B cell (primary cell): ENCODE results near the gene ISG20L2. TPM values are rescaled to one million over a fixed set of nuclear protein-coding genes. Genes with fewer than 3 reads are reported as not detected.
A peak's percentile ranks its signal among the peaks of the same experiment; 100 is the strongest.

ENCODE experiments used
- ATAC-seq: fragments of 200-7000 bp; cut with Tn5 transposase; one replicate; pipeline ENCODE4 v1.10.0; 2021; ENCODE audit warnings: low read depth, mild to moderate bottlenecking, moderate number of reproducible peaks, moderate library complexity
- CTCF ChIA-PET: fragments of 350-600 bp; sonication (Branson Sonifier 250); formaldehyde crosslinking; loops from one replicate; lab custom pipeline; 2021; ENCODE audit warnings: antibody characterized with exemption, inconsistent platforms; lab: Charles Lee
- POLR2A ChIA-PET: fragments of 350-600 bp; sonication (Branson Sonifier 250); formaldehyde crosslinking; loops from one replicate; lab custom pipeline; 2021; ENCODE audit warnings: antibody characterized with exemption; lab: Charles Lee
- DNase-seq: peaks from one replicate; pipeline ENCODE4 v3.0.0; 2013
- H2AFZ ChIP-seq: 2 replicates; pipeline ENCODE4 v1.6.1; 2012; ENCODE audit warnings: mild to moderate bottlenecking, low read depth, low read length; ENCODE audit not compliant: insufficient read depth, poor library complexity, severe bottlenecking
- H3K27ac ChIP-seq, 2 donors: 1 replicate in 1 of 2; 2 replicates in 1 of 2; pipeline ENCODE4 v1.5.1; 2012 to 2013; ENCODE audit warnings: low read length in 2 of 2, mild to moderate bottlenecking in 2 of 2, moderate library complexity in 1 of 2
- H3K27me3 ChIP-seq, 4 experiments: fragments of 200-600 bp in 1 of 4; sonication (generic) in 1 of 4; replicated peaks in 1 of 4; 1 replicate in 2 of 4; 2 replicates in 2 of 4; pipeline versions ENCODE4 v1.6.1 to v1.7.0; 2013 to 2016; ENCODE audit warnings: low read length in 3 of 4, mild to moderate bottlenecking in 2 of 4, mixed read lengths in 1 of 4, moderate library complexity in 1 of 4; ENCODE audit not compliant: insufficient read depth in 4 of 4, control insufficient read depth in 3 of 4; ENCODE audit errors: control extremely low read depth in 1 of 4
- H3K36me3 ChIP-seq, 2 experiments: replicated peaks in 1 of 2; 1 replicate in 1 of 2; 2 replicates in 1 of 2; pipeline versions ENCODE4 v1.6.1 to v1.7.1; 2013; ENCODE audit warnings: low read length in 1 of 2; ENCODE audit not compliant: insufficient read depth in 2 of 2, control insufficient read depth in 1 of 2; ENCODE audit errors: control extremely low read depth in 1 of 2, extremely low read depth in 1 of 2
- H3K4me1 ChIP-seq, 2 donors: fragments of 200-600 bp in 1 of 2; sonication (generic) in 1 of 2; 1 replicate in 1 of 2; 2 replicates in 1 of 2; pipeline versions ENCODE4 v1.5.1 to v1.6.1; 2013 to 2017; ENCODE audit warnings: low read length in 2 of 2; ENCODE audit not compliant: control insufficient read depth in 2 of 2, insufficient read depth in 2 of 2
- H3K4me2 ChIP-seq: replicated peaks from 2 replicates; pipeline ENCODE3; 2012; ENCODE audit warnings: mild to moderate bottlenecking, low read depth, low read length; ENCODE audit not compliant: poor library complexity, severe bottlenecking
- H3K4me3 ChIP-seq, 5 experiments: fragments of 200-600 bp in 1 of 5; sonication (generic) in 1 of 5; 1 replicate in 3 of 5; 2 replicates in 2 of 5; pipeline versions ENCODE4 v1.5.1 to v1.7.0; 2011 to 2016; ENCODE audit warnings: low read length in 4 of 5, mild to moderate bottlenecking in 4 of 5, low read depth in 2 of 5, control low read depth in 1 of 5, moderate library complexity in 1 of 5; ENCODE audit not compliant: insufficient read depth in 1 of 5; ENCODE audit errors: control extremely low read depth in 1 of 5, extremely low read depth in 1 of 5
- H3K79me2 ChIP-seq: fragments of 200-600 bp; sonication (generic); one replicate; pipeline ENCODE4 v1.6.0; 2016; ENCODE audit warnings: low read length; ENCODE audit not compliant: control insufficient read depth, insufficient read depth
- H3K9ac ChIP-seq: fragments of 200-600 bp; sonication (generic); 2 replicates; pipeline ENCODE4 v1.6.1; 2017; ENCODE audit warnings: mild to moderate bottlenecking, low read length, moderate library complexity
- H3K9me3 ChIP-seq, 3 donors: one replicate each; pipeline versions ENCODE4 v1.6.1 to v1.7.1; 2013; ENCODE audit warnings: low read length in 2 of 3; ENCODE audit not compliant: control insufficient read depth in 2 of 3, insufficient read depth in 1 of 3; ENCODE audit errors: control extremely low read depth in 1 of 3
- H4K20me1 ChIP-seq: 2 replicates; pipeline ENCODE4 v1.6.0; 2012; ENCODE audit warnings: mild to moderate bottlenecking, low read length; ENCODE audit not compliant: insufficient read depth, control insufficient read depth, poor library complexity, severe bottlenecking
- H3K27ac Mint-ChIP-seq: one replicate; pipeline ENCODE4 v1.8.0; 2021; ENCODE audit warnings: mixed read lengths
- H3K27me3 Mint-ChIP-seq: one replicate; pipeline ENCODE4 v1.8.0; 2021; ENCODE audit warnings: mixed read lengths
- H3K4me1 Mint-ChIP-seq: one replicate; pipeline ENCODE4 v1.8.0; 2021; ENCODE audit warnings: mixed read lengths
- H3K4me3 Mint-ChIP-seq: one replicate; pipeline ENCODE4 v1.8.0; 2021; ENCODE audit warnings: mixed read lengths
- H3K9me3 Mint-ChIP-seq: one replicate; pipeline ENCODE4 v1.8.0; 2022; ENCODE audit warnings: mixed read lengths; ENCODE audit not compliant: insufficient read depth
- EZH2 ChIP-seq: IDR thresholded peaks from 2 replicates; pipeline ENCODE4 v1.6.1; 2012; ENCODE audit warnings: borderline replicate concordance, low read depth, mild to moderate bottlenecking, moderate library complexity, low read length; ENCODE audit not compliant: insufficient read depth, poor library complexity, severe bottlenecking
- WGBS: methylation state at CpG from one replicate; pipeline ENCODE4 v1.1.5; 2013; ENCODE audit warnings: missing lambda C conversion rate; ENCODE audit not compliant: insufficient coverage; 5-methylcytosine and 5-hydroxymethylcytosine counted together
- intact Hi-C: fragments of 100-400 bp; cut with micrococcal nuclease; formaldehyde crosslinking; loops from one replicate; pipeline ENCODE4 v1.10.0; 2022
- polyA plus RNA-seq: library from polyadenylated mRNA; depleted of rRNA; stranded (reverse); fragments of >200 nt; gene quantifications from 2 replicates; pipeline ENCODE4 v1.2.3, GENCODE V29; 2012
- total RNA-seq, 2 donors: library from RNA; stranded (reverse); fragments of 120-200 nt in 1 of 2; gene quantifications; 1 replicate in 1 of 2; 2 replicates in 1 of 2; pipeline versions ENCODE4 v1.2.3 to v1.2.4, GENCODE V29; 2013 to 2022
- TF ChIP-seq, protein P1 (sequence below): fragments of 200-600 bp; IDR thresholded peaks from one replicate; pipeline ENCODE4 v1.8.0; 2022; ENCODE audit warnings: antibody characterized with exemption, mild to moderate bottlenecking

The ISG20L2 gene
- total and polyA plus RNA-seq, 2 donors (not counting 1 experiment from before 2014, with no cell fraction given): 30.1 to 51.7 TPM

- 87% methylated on average over 9 of the region's 14 CpGs for WGBS
- Histone ChIP-seq H3K79me2 (peaks cover 41% of the 10 kb centered on the region), H2AFZ (no peak overlapping the region), H3K36me3 (peaks cover 0 to 24% of the 10 kb centered on the region in 2 experiments), H3K27me3 (no peaks in the 10 kb centered on the region), H3K4me3 (no peak overlapping the region), H3K4me2 (no peak overlapping the region), H3K27ac (no peak overlapping the region), H4K20me1 (peaks cover 12% of the 10 kb centered on the region), H3K4me1 (peaks cover 48 to 57% of the 10 kb centered on the region in 2 donors), H3K9me3 (no peaks in the 10 kb centered on the region), H3K9ac (no peak overlapping the region)
- TF ChIP-seq EZH2: no peak
- H3K4me3 Mint-ChIP-seq: no peak overlapping the region
- CTCF ChIA-PET: interaction anchor here (0.7 to 5.1 kb wide), 2 partner anchors 14 to 19 kb away, joined by 3 to 43 read pairs; no protein-coding TSS in a partner anchor
- intact Hi-C loops: no loop called here
- POLR2A ChIA-PET: no interaction called here
- H3K27ac Mint-ChIP-seq: peak overlapping the region; percentile 46
- peaks cover 64% of the 10 kb centered on the region for H3K4me1 Mint-ChIP-seq
- DNase-seq (no peak), ATAC-seq (no peak)
- H3K9me3 Mint-ChIP-seq: peaks cover 2% of the 10 kb centered on the region
- H3K27me3 Mint-ChIP-seq: no peaks in the 10 kb centered on the region
Observed at GRCh38 chr1:156744786-156745419, 16.3 kb upstream of the ISG20L2 start.

GRCh38 chr1:156744344-156744743, 15.8 kb upstream of the ISG20L2 start:
- Histone ChIP-seq H4K20me1 (peaks cover 6% of the 10 kb centered on the region), H3K27ac (no peak overlapping the region), H2AFZ (no peak overlapping the region), H3K4me2 (no peak overlapping the region), H3K36me3 (peaks cover 0 to 24% of the 10 kb centered on the region in 2 experiments), H3K27me3 (no peaks in the 10 kb centered on the region), H3K9ac (no peak overlapping the region), H3K4me3 (no peak overlapping the region), H3K9me3 (no peaks in the 10 kb centered on the region), H3K79me2 (peaks cover 38% of the 10 kb centered on the region), H3K4me1 (peaks cover 44 to 54% of the 10 kb centered on the region in 2 donors)
- ChIA-PET CTCF (interaction anchor here (0.7 to 5.1 kb wide), 2 partner anchors 14 to 18 kb away, joined by 3 to 43 read pairs; no protein-coding TSS in a partner anchor), POLR2A (no interaction called here)
- TF ChIP-seq, protein P1, sequence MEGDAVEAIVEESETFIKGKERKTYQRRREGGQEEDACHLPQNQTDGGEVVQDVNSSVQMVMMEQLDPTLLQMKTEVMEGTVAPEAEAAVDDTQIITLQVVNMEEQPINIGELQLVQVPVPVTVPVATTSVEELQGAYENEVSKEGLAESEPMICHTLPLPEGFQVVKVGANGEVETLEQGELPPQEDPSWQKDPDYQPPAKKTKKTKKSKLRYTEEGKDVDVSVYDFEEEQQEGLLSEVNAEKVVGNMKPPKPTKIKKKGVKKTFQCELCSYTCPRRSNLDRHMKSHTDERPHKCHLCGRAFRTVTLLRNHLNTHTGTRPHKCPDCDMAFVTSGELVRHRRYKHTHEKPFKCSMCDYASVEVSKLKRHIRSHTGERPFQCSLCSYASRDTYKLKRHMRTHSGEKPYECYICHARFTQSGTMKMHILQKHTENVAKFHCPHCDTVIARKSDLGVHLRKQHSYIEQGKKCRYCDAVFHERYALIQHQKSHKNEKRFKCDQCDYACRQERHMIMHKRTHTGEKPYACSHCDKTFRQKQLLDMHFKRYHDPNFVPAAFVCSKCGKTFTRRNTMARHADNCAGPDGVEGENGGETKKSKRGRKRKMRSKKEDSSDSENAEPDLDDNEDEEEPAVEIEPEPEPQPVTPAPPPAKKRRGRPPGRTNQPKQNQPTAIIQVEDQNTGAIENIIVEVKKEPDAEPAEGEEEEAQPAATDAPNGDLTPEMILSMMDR: no peak
- no peak for TF ChIP-seq EZH2
- no peak for DNase-seq
- peaks cover 60% of the 10 kb centered on the region for H3K4me1 Mint-ChIP-seq
- H3K27ac Mint-ChIP-seq: peak overlapping the region; percentile 37
- H3K4me3 Mint-ChIP-seq: no peak overlapping the region
- WGBS: no CpG with 5 or more reads among the region's 12 CpGs
- H3K9me3 Mint-ChIP-seq: peaks cover 2% of the 10 kb centered on the region
- no peaks in the 10 kb centered on the region for H3K27me3 Mint-ChIP-seq
- no peak for ATAC-seq
- intact Hi-C loops: no loop called here
